ENCODE data around the gene LENEP. TPM values are rescaled to one million over a fixed set of nuclear protein-coding genes. Genes with fewer than 3 reads are reported as not detected.

LENEP gene
- total RNA-seq, 1 donor, result not detected

GRCh38 chr1:155039308-155039669, 45.9 kb downstream of the LENEP start:
- H2AFZ ChIP-seq (ENCODE audit: low read length), result no peak overlapping the region
- H3K27ac ChIP-seq (ENCODE audit: low read depth, low read length), result no peak overlapping the region
- no peaks in the 10 kb centered on the region for H3K79me2 ChIP-seq (ENCODE audit: insufficient read depth, low read length)
- no peak for TF ChIP-seq CTCF (IDR thresholded peaks at IDR 0.05; ENCODE audit: extremely low read depth, low read depth, low read length)
- no peak overlapping the region for H3K4me3 ChIP-seq (ENCODE audit: insufficient read depth, low read length)
- no peak for DNase-seq (ENCODE audit: insufficient read length, low spot score, missing footprints)
- H3K36me3 ChIP-seq (ENCODE audit: insufficient read depth, low read length), result no peaks in the 10 kb centered on the region
- no peaks in the 10 kb centered on the region for H4K20me1 ChIP-seq (ENCODE audit: insufficient read depth, low read length)
- H3K4me2 ChIP-seq (ENCODE audit: insufficient read depth, low read length), result no peak overlapping the region
- peaks cover 8% of the 10 kb centered on the region for H3K27me3 ChIP-seq (ENCODE audit: insufficient read depth, low read length)
- H3K4me1 ChIP-seq (ENCODE audit: insufficient read depth, low read length), result no peaks in the 10 kb centered on the region
- H3K9me3 ChIP-seq (ENCODE audit: low read depth, low read length), result no peaks in the 10 kb centered on the region

- H3K79me2 ChIP-seq (ENCODE audit: insufficient read depth, low read length), result no peaks in the 10 kb centered on the region
- no peaks in the 10 kb centered on the region for H4K20me1 ChIP-seq (ENCODE audit: insufficient read depth, low read length)
- H3K27me3 ChIP-seq (ENCODE audit: insufficient read depth, low read length), result peaks cover 8% of the 10 kb centered on the region
- H3K4me1 ChIP-seq (ENCODE audit: insufficient read depth, low read length), result peaks cover 7% of the 10 kb centered on the region
- no peaks in the 10 kb centered on the region for H3K9me3 ChIP-seq (ENCODE audit: low read depth, low read length)
- H3K4me3 ChIP-seq (ENCODE audit: insufficient read depth, low read length), result no peak overlapping the region
- no peak overlapping the region for H2AFZ ChIP-seq (ENCODE audit: low read length)
- H3K27ac ChIP-seq (ENCODE audit: low read depth, low read length), result no peak overlapping the region
- H3K4me2 ChIP-seq (ENCODE audit: insufficient read depth, low read length), result no peak overlapping the region
- TF ChIP-seq CTCF (IDR thresholded peaks at IDR 0.05; ENCODE audit: extremely low read depth, low read depth, low read length), result no peak
- no peaks in the 10 kb centered on the region for H3K36me3 ChIP-seq (ENCODE audit: insufficient read depth, low read length)
- peak; percentile 61 for DNase-seq (ENCODE audit: insufficient read length, low spot score, missing footprints)
Measured at GRCh38 chr1:155040358-155041093, 47.1 kb downstream of the LENEP start.

- Histone ChIP-seq H2AFZ (ENCODE audit: low read length) (no peak overlapping the region), H3K36me3 (ENCODE audit: insufficient read depth, low read length) (no peaks in the 10 kb centered on the region), H3K4me3 (ENCODE audit: insufficient read depth, low read length) (no peak overlapping the region), H3K27me3 (ENCODE audit: insufficient read depth, low read length) (peaks cover 5% of the 10 kb centered on the region), H3K4me1 (ENCODE audit: insufficient read depth, low read length) (peaks cover 7% of the 10 kb centered on the region), H3K4me2 (ENCODE audit: insufficient read depth, low read length) (no peak overlapping the region), H3K9me3 (ENCODE audit: low read depth, low read length) (no peaks in the 10 kb centered on the region), H3K27ac (ENCODE audit: low read depth, low read length) (no peak overlapping the region), H3K79me2 (ENCODE audit: insufficient read depth, low read length) (no peaks in the 10 kb centered on the region), H4K20me1 (ENCODE audit: insufficient read depth, low read length) (no peaks in the 10 kb centered on the region)
- DNase-seq (ENCODE audit: insufficient read length, low spot score, missing footprints), result no peak
- TF ChIP-seq CTCF (IDR thresholded peaks at IDR 0.05; ENCODE audit: extremely low read depth, low read depth, low read length), result no peak
Measured at GRCh38 chr1:155042789-155043188, 49.4 kb downstream of the LENEP start.

GRCh38 chr1:155043301-155043702, 49.9 kb downstream of the LENEP start:
- TF ChIP-seq CTCF (IDR thresholded peaks at IDR 0.05; ENCODE audit: extremely low read depth, low read depth, low read length), result no peak
- no peak overlapping the region for H3K4me2 ChIP-seq (ENCODE audit: insufficient read depth, low read length)
- H3K79me2 ChIP-seq (ENCODE audit: insufficient read depth, low read length), result no peaks in the 10 kb centered on the region
- H3K36me3 ChIP-seq (ENCODE audit: insufficient read depth, low read length), result no peaks in the 10 kb centered on the region
- H3K27me3 ChIP-seq (ENCODE audit: insufficient read depth, low read length), result peaks cover under 1% of the 10 kb centered on the region
- no peak overlapping the region for H2AFZ ChIP-seq (ENCODE audit: low read length)
- peaks cover 7% of the 10 kb centered on the region for H3K4me1 ChIP-seq (ENCODE audit: insufficient read depth, low read length)
- DNase-seq (ENCODE audit: insufficient read length, low spot score, missing footprints), result peak; percentile 54
- H3K9me3 ChIP-seq (ENCODE audit: low read depth, low read length), result no peaks in the 10 kb centered on the region
- H4K20me1 ChIP-seq (ENCODE audit: insufficient read depth, low read length), result no peaks in the 10 kb centered on the region
- H3K27ac ChIP-seq (ENCODE audit: low read depth, low read length), result no peak overlapping the region
- no peak overlapping the region for H3K4me3 ChIP-seq (ENCODE audit: insufficient read depth, low read length)

Measured in osteoblast (primary cell).